RPMI8226 (cell line): ENCODE measurements around the gene RMRP.
"Not testable (repeated sequence)": the region's sequence is repeated elsewhere in the genome, so short reads cannot be mapped to it uniquely, and the experiment has no call there.

ENCODE experiments used
- DNase-seq: peaks from one replicate; pipeline ENCODE4 v3.0.0-alpha.2; 2015

The RMRP gene

DNA sequence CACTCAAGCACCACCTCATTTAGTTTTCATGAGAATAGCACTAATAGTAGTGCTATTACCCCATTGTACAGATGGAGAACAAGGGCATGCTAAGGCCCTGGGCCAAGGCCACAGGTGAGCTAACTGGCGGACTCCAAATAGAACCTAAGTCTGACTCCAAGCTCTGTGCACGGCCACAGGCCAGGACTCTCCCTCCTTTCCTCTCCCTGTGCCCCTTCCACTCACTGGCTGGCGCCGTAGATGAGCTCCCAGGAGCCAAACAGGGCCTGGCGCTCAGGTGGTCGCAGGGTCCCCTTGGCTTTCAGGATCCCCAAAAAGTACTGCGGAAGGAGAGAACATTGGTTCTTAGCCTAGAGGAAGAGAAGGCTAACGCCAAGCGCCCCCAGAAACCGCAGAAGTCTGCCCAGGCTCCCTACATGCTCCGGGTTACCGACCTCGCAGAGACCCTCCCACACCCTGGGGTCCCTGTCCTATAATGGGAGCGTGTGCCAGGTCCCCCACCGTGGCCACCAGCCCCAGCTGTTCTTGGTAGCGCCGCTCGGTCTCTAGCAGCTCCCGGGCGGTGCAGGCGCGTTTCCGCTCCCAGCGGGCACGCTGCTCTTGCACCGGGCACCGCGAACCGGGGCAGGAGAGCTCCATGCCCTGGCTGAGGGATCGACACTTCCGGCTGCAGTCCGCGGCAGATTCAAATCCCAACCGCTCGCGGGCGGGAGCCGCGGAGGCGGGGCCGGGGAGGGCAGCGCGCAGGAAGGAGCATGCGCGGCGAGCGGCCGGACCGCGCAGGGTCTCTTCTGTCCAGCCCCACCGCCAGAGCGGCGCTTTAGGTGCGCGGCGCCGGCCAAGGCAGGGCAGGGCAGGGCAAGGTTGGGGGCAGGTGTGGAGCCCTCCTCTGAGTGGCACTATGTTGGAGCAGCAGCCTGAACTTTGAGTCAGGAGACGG is 7.0 kb upstream of the RMRP start, which contains the start of gene ARHGEF39:
Gene ARHGEF39, minus strand, starts transcription at position 665 of the 940 bp plus-strand sequence. Its CDS starts 26 bp downstream, at position 639.
- DNase-seq = peak; percentile 89

DNA sequence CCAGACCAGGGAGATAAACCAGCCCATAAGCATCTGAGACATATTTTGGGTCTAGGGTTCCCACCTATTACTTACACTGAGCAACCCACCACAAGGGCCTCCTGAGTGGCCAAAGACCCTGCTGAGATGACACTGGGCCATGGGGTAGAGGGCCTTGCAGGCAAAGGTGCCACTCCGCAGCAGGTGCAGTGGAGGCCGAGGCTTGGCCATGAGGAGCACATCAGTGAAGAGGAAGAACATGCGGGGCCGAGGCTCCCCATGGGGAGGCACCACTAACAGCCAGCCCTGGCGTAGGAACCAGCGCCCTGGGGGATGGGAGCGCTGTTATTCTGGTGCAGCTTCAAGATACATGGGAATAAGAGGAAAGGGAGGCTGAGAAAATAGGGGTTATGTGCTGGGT is 4.6 kb upstream of the RMRP start:
- no peak for DNase-seq

DNA sequence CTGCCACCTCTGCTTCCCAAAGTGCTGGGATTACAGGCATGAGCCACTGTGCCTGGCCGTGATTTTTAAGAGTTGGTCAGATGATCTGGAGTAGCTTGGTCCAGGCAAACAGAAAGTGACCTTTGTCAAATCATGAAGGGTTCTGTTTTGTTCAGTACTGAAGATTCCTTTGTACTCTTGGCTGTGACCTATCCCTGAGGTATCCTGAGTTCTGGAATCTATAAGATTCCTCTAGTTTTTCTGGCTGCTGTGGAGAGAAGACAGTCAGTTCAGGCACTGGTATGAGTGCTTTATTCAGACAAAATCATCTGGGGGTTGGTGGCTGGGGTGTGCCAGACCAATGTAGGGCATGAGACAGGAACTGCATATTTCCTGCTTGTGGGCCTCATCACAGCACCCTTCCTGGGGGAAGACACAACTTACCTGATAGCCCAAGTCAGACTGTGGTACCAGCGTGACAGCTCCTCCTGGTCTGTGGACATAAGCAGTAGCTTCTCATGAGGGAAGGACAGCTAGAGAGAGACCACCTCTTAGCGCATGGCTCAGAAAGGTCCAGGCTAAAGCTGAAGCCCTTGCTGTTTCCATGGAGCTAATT is 4.0 kb upstream of the RMRP start:
- no peak for DNase-seq

DNA sequence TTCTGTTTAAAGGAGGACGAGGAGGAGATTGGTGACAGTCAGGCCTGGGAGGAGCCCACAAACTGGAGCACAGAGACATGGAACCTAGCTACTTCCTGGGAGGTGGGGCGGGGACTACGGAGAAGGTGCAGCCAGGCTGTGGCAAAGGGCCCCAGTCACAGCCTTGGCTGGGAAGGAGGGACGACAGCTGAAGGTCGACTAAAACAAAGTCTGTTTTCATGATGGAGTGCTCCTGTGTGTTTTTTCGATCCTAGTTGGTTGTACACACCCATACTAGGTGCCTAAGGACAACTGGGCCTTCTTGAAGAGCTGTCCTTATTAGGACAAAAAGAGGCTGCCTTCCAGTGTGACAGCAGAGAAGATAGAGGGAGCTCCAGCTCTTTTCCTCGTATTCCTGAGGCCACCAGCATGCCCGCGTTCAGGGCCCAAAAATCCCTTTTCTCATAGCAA is 3.2 kb upstream of the RMRP start:
- DNase-seq = no peak

DNA sequence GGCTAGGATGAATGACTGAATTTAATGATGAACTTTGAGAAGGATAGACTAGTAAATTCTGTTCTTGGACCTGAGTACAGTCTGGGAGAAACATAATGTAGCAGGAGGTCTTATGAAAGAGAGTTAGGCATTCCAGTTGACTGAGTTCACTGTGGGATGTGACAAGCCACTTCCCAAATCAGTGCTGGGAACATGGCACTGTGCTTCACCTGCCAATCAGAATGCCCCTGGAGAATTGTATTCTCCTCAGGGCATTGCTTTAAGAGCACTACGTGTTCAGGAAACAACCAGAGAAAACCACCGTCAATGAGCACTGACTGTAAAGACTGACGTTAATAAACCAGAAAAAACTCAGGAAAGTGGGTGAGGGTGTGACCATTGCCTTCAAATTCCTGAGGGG is 1.5 kb upstream of the RMRP start:
- no peak for DNase-seq

DNA sequence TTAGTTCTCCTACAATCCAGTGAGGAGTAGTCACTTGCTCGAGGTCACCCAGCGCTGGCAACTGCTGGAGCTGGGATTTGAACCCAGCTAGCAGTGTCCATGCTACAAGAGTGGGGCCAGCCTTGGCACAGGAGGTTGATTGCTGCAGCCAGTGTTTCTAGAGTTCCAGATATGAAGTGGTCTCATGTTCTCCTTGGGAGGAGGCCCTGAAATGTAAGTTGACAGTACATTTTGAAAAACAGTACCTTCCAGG is 1.1 kb upstream of the RMRP start:
- DNase-seq = no peak

DNA sequence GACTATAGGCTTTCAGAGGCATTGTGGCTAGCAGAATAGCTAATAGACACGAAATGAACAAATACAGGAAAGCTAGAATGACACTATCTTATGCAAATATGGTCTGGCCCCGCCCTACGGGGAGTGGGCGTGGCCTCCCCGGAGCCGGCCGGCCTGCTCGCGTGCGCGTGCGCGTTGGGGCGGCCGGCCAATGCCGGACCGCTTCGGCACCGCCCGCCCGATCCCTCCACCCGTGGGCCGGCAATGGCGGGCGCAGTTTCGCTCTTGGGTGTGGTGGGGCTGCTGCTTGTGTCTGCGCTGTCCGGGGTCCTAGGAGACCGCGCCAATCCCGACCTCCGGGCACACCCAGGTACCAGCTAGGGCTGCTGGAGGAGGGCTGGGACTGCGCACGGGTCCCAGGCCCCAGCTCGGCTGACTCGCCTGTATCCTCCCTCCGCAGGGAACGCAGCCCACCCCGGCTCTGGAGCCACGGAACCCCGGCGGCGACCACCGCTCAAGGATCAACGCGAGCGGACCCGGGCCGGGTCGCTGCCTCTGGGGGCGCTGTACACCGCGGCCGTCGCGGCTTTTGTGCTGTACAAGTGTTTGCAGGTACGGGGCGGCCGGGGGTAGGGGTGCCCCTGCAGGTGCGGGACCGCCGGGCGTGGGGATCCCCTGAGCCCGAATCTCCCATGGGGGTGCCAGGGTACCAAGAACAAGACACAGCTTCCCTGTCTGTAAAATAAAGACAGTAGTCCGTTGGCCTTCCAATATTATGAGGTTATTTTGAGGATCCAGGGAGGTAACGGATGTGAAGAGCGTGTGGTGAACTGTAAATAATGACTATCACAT is 533 bp upstream of the RMRP start, which contains the start of gene CCDC107:
Gene CCDC107, plus strand, starts transcription at position 156 of the 831 bp plus-strand sequence. Its CDS starts 88 bp downstream, at position 244.
- DNase-seq = peak; percentile 83

DNA sequence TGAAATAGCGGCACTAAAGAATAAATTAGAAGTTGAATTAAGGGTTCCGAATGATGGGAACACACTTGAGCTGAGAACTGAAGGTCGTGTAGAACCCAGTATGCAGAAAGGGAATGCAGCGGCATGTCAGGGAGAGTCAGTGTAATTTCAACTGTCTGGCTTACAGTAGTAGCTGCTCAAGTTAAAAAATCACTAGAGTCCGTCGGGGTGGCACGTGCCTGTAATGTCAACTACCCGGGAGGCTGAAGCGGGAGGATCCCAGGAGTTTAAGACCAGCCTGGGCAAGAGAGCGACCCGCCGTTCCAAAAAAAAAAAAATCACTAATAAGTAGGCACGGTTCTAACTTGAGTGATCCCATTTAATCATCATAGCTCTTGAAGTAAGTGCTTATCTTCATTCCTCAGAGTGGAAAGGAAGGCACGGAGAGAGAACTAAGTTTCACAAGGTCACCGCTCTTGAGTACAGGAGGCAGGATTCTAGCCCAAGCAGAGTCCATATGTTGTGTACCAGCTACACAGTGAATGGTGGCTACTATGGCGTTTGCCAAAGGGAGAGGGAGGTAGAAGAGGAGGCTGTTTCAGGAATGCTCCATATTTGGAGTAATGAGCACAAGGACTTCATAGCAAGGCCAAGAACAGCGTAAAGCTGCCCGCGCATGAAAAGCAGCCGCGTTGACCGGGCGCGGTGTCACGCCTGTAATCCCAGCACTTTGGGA is 831 bp downstream of the RMRP start:
- no peak for DNase-seq

DNA sequence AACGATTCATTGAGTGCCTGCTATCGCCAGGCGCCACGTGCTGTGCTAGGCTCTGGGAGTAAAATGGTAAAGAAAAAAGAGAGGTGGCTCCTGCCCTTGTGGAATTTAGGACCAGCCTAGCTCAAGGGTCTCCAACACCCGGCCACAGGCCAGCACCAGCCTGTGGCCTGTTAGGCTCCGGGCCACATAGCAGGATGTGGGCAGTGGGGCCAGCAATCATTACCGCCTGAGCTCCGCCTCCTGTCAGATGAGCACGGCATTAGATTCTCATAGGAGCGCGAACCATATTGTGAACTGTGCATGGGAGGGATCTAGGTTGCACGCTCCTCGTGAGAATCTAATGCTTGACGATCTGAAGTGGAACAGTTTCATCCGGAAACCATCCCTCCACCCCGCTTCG is 1.5 kb downstream of the RMRP start:
- no peak for DNase-seq

DNA sequence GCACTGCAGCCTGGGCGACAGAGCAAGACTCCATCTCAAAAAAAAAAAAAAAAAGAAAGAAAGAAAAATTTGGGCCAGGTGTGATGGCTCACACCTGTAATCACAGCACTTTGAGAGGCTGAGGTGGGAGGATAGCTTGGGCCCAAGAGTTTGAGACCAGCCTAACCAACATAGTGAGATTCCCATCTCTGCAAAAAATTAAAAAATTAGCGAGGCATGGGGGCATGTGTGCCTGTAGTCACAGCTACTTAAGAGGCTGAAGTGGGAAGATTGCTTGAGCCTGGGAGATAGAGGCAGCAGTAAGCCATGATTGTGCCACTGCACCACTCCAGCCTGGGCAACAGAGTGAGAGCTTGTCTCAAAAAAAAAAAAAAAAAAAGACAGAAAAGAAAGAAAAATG is 4.2 kb downstream of the RMRP start:
- DNase-seq = no peak

DNA sequence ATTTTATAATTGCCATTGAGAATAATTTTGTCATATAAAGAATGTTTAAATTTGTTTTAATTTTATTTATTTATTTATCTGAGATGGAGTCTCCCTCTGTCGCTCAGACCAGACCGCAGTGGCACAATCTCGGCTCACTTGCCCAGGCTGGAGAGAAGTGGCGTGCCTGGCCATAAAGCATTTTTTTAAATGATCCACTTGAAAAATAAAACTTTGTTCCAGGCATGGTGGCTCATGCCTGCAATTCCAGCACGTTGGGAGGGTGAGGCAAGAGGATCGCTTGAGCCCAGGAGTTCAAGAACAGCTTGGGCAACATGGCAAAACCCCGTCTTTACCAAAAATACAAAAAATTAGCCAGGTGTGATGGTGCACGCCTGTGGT is 5.0 kb downstream of the RMRP start:
- DNase-seq = no peak

DNA sequence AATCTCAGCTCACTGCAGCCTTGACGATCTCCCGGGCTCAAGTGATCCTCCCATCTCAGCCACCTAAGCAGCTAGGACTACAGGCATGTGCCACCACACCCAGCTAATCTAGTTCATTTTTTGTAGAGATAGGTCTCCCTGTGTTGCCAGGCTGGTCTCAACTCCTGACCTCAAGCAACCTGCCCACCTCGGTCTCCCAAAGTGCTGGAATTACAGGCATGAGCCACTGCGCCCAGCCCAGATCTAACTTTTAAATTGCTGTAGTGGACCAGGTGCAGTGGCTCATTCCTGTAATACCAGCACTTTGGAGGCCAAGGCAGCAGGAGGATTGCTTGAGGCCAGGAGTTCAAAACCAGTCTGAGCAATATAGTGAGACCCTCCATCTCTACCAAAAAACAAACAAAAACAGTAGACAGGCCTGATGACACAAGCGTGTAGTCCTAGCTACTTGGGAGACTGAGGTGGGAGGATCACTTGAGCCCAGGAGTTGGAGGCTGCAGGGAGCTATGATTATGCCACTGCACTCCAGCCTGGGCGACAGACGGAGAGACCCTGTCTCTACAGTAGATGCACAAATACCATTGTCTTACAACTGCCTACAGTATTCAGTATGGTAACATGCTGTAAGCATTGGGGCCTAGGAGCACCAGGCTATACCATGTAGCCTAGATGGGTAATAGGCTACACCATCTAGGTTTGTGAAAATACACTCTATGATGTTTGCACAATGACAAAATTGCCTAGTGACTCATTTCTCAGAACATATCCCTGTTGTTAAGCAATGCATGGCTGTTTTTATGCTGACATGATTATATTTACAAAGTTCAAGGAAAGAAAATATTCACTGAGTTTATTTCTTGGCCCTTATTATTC is 5.6 kb downstream of the RMRP start:
- DNase-seq = no peak

DNA sequence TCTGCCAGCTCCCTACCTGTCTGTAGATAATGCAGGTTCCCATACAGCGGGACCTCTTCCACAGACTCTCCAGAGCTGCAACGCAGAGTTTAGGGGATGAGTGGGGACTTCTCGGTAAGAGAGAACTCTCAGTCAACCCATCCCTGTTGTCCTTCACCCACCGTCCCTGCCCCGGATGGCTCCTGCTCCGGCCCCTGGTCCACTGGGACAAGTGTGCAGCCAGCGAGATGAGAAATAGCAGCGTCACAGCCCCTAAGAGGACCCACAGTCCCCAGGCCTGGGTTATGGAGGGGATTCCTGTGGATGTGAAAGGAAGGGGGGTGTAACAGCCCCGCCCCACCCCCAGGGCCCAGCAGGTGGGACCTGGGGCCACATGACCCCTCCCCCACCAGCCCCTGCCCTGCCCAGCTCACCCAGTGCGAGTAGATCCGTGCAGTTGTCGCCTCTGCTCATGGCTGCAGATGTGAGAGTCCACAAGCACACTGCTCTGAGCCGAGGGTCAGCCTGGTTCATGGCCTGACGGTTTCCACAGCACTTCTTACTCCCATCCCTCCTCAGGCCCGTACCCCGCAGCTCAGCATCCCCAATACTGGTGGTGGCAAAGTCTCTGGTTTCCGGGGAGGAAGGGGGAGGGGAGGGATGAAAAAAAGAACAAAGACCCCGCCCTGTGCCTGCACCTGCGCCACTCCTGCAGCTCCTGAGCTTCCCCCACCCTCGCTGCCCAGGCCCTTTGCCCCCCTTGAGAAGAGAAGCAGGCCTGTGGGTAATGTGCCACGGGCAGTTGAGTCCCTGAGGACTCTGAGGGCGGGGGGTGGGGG is 7.3 kb downstream of the RMRP start, which contains the start of gene SIT1:
Gene SIT1, minus strand, starts transcription at position 591 of the 818 bp plus-strand sequence. Its CDS starts 78 bp downstream, at position 513.
- no peak for DNase-seq

DNA sequence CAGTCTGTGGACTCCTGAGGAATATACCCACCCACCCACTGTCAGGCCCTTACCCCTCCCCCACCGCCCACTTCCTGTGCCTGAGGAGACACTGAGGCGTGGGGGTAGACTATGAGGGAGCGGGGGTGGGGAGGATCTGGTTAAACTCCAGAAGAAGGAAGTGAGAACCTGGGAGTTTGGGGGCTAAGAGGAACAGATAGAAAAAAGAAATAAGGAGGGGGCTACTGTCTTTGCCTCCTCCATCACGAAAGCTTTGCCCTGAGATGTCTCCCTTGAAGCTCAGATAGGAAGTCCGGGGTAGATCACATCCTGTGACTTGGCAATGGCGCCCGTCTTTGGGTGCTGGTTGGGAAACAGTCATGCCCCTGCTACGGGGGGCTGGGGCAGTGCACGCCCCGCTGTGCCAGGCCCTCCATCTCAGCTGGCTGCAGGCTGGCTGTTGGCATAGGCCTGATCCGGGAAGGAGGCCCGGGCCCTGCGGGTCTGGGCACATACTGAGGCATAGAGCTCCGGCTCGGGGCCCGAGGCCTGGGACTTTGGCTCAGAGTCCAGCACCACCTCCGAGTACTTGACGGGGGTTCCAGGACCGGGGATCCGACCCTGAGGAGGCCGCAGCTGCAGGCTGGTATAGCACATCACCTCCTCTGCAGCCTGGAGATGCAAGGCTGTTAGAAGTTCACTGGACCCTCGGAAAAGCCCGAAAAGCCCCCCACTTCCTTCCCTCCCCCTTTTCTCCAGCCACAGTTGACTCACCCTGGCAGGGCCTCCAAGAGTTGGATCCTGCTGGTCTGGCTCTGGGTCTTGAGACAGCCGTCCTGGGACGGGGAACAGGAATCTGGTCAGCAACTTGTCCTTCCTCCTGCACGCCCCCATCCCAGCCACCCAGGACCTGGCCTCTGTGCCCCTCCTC is 8.1 kb downstream of the RMRP start:
- no peak for DNase-seq

DNA sequence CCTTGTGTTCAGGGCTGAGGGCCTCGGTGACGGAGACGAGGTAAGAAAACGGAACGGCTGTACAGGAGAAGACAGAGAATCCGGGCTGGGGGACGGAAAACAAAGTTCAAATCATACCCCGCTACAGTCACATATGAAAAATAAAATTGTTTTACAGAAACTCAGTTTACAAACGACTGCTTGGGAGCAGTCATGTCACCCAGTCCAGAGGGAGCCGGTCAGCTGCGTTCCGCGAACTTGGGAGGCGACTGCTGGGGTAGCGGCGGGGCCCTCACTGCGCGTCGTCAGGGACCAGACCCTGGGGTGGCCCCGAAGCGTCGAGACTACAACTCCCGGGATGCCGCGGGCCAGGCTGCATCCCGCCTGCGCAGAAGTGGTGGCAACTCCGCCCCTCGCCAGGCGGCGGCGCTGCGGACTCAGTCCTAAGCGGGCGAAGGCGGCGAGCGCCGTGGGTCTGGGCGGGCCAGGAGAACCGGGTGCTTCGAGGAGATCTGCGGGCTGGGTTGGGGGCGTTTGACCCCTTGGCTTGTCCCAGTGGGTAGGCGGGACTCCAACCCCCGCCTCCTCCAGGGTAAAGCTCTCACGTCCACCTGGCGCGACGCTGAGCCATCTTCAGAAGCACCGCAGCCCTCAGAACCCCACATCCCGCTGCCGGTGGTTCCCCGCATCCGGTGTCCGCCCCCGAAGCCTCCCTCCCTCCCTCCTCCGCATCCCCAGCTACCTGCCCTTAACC is 11.1 kb downstream of the RMRP start:
- DNase-seq = peak; percentile 89

DNA sequence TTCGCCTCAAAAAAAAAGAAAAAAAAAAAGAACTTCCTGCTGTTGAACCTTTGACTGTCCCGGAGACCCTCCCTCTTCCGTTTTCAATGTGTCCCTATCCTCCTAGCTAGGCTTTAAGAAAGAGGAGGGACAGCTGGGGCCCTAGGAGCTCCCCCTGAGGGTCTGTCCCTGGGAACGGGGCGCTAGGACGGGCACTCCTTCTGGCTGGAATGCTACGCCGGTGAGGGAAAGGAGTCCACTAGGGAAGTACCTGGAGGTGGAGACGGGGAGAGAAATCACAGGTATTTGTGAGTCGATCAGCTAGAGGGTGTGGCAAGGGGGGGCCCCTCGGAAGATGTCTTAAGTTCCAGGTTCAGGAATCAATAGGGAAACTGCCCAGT is 11.7 kb downstream of the RMRP start:
- no peak for DNase-seq

DNA sequence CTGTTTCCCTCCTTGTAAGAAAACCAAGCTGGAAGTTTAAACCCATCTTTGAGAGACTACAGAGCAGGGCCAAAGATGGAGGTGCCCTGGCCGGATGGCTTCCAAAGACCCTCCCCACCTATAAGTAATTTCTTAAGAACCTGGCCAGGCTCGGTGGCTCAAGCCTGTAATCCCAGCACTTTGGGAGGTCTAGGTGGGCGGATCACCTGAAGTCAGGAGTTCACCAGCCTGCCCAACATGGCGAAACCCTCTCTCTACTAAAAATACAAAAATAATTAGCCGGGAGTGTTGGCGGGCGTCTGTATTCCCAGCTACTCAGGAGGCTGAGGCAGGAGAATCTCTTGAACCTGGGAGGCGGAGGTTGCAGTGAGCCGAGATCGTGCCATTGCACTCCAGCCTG is 12.1 kb downstream of the RMRP start:
- not testable (repeated sequence) for DNase-seq

DNA sequence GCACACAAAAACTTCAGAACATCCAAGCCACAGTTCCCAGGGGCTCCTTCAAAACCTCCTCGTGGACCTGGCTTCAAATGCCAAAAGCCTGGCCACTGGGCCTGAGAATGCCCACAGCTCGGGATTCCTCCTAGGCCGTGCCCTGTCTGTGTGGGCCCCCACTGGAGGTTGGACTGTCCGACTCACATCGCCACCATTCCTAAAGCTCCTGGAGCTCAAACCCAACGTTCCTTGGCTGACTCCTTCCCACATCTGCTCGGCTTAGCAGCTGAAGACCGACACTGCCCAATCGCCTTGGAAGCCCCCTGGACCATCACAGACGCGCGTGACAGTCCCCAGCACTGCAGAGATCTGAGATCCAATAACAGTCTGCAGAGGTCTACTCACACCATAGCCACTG is 14.8 kb downstream of the RMRP start:
- DNase-seq = no peak

DNA sequence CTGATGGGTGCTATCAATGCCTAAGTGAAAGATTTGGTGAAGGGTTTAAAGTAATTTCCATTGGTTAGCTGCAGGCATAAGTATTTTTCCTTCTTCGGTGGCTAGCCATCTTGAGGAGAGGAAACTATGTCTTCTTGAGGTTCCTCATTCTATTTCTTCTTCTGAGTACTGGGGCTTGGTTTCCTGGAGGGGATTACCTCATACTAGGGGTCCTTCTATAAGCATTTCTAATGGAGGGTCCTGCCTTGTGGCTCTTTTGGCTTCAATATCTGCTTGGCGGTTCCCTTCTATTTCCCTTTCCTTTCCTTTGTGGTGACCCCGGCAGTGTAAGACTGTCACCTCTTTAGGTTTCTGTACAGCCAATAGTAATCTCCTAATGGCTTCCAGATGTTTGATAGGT is 16.3 kb downstream of the RMRP start:
- not testable (repeated sequence) for DNase-seq
